Stimulated activated CD4-positive, alpha-beta T cell treated with anti-CD3 and anti-CD28 coated beads, Interleukin-15, amount 100 ng/mL, for 24 hours (primary cell): ENCODE data around the gene NAT14.
A peak's percentile ranks its signal among the peaks of the same experiment; 100 is the strongest.
"Not testable (repeated sequence)": the region's sequence is repeated elsewhere in the genome, so short reads cannot be mapped to it uniquely, and the experiment has no call there.

Experiments
- DNase-seq: peaks from one replicate; pipeline ENCODE4 v3.0.0-alpha.2; 2020

NAT14 gene

GRCh38 chr19:55504252-55504603, 19.2 kb downstream of the NAT14 start:
- DNase-seq = no peak

GRCh38 chr19:55504981-55505380, 20.0 kb downstream of the NAT14 start:
- DNase-seq = no peak

- no peak for DNase-seq
Observed at GRCh38 chr19:55508120-55508519, 23.1 kb downstream of the NAT14 start.

GRCh38 chr19:55516878-55517620, 32.1 kb downstream of the NAT14 start:
- DNase-seq = peak; percentile 93

GRCh38 chr19:55519451-55520311, 34.7 kb downstream of the NAT14 start:
- no peak for DNase-seq

GRCh38 chr19:55520691-55521292, 35.8 kb downstream of the NAT14 start:
- DNase-seq = no peak

- DNase-seq = no peak
Observed at GRCh38 chr19:55525289-55526101, 40.5 kb downstream of the NAT14 start.

- no peak for DNase-seq
Observed at GRCh38 chr19:55526216-55527196, 41.5 kb downstream of the NAT14 start.

- no peak for DNase-seq
Observed at GRCh38 chr19:55527197-55528029, 42.4 kb downstream of the NAT14 start.

GRCh38 chr19:55528030-55528803, 43.2 kb downstream of the NAT14 start:
- no peak for DNase-seq

GRCh38 chr19:55529636-55530234, 44.7 kb downstream of the NAT14 start:
- DNase-seq = no peak

- DNase-seq = no peak
Observed at GRCh38 chr19:55530996-55531395, 46.0 kb downstream of the NAT14 start.

- not testable (repeated sequence) for DNase-seq
Observed at GRCh38 chr19:55534280-55534679, 49.3 kb downstream of the NAT14 start.

GRCh38 chr19:55535173-55535964, 50.4 kb downstream of the NAT14 start:
- no peak for DNase-seq

- DNase-seq = no peak
Observed at GRCh38 chr19:55535965-55536350, 51.0 kb downstream of the NAT14 start.

- no peak for DNase-seq
Observed at GRCh38 chr19:55536366-55536765, 51.4 kb downstream of the NAT14 start.
